CD14-positive monocyte (primary cell): ENCODE data around the gene DNPEP. TPM values are rescaled to one million over a fixed set of nuclear protein-coding genes. Genes with fewer than 3 reads are reported as not detected.

Source experiments
- DNase-seq, 3 donors: peaks; one replicate each; pipeline ENCODE4 v3.0.0-alpha.2; 2011 to 2022
- H2AFZ ChIP-seq: 2 replicates; pipeline ENCODE4 v1.6.0; 2012; ENCODE audit warnings: mild to moderate bottlenecking, low read depth, low read length, inconsistent platforms; ENCODE audit not compliant: insufficient read depth, poor library complexity, severe bottlenecking
- H3K27ac ChIP-seq, 2 donors: 1 replicate in 1 of 2; 2 replicates in 1 of 2; pipeline ENCODE4 v1.5.1; 2012 to 2013; ENCODE audit warnings: low read length in 2 of 2, control low read depth in 1 of 2, inconsistent platforms in 1 of 2, low read depth in 1 of 2, mild to moderate bottlenecking in 1 of 2
- H3K27me3 ChIP-seq, 2 donors: one replicate each; pipeline versions ENCODE4 v1.6.0 to v1.6.1; 2011 to 2013; ENCODE audit warnings: low read length in 2 of 2; ENCODE audit not compliant: control insufficient read depth in 2 of 2, insufficient read depth in 2 of 2
- H3K36me3 ChIP-seq, 2 donors: replicated peaks in 1 of 2; 1 replicate in 1 of 2; 2 replicates in 1 of 2; pipeline versions ENCODE4 v1.5.1 to v1.6.1; 2012 to 2013; ENCODE audit warnings: low read length in 2 of 2, control low read depth in 1 of 2, inconsistent platforms in 1 of 2, mild to moderate bottlenecking in 1 of 2; ENCODE audit not compliant: insufficient read depth in 2 of 2, control insufficient read depth in 1 of 2
- H3K4me1 ChIP-seq, 2 donors: 1 replicate in 1 of 2; 2 replicates in 1 of 2; pipeline versions ENCODE4 v1.5.1 to v1.6.1; 2012 to 2013; ENCODE audit warnings: low read length in 2 of 2, control low read depth in 1 of 2, inconsistent platforms in 1 of 2, mild to moderate bottlenecking in 1 of 2, moderate library complexity in 1 of 2; ENCODE audit not compliant: insufficient read depth in 2 of 2, control insufficient read depth in 1 of 2
- H3K4me2 ChIP-seq: replicated peaks from 2 replicates; pipeline ENCODE3; 2012; ENCODE audit warnings: low read length, moderate library complexity, mild to moderate bottlenecking; ENCODE audit not compliant: poor library complexity, severe bottlenecking; ENCODE audit errors: extremely low read depth
- H3K4me3 ChIP-seq, 3 experiments: fragments of 200-600 bp in 1 of 3; sonication (generic) in 1 of 3; replicated peaks in 1 of 3; 1 replicate in 2 of 3; 2 replicates in 1 of 3; pipeline ENCODE4 v1.5.1; 2011 to 2013; ENCODE audit warnings: low read length in 3 of 3, mild to moderate bottlenecking in 3 of 3, control low read depth in 2 of 3, low read depth in 2 of 3, inconsistent platforms in 1 of 3, moderate library complexity in 1 of 3
- H3K79me2 ChIP-seq: 2 replicates; pipeline ENCODE4 v1.6.0; 2012; ENCODE audit warnings: mild to moderate bottlenecking, control low read depth, inconsistent platforms, low read length, moderate library complexity; ENCODE audit not compliant: insufficient read depth
- H3K9ac ChIP-seq: 2 replicates; pipeline ENCODE4 v1.6.0; 2017; ENCODE audit warnings: low read length, mild to moderate bottlenecking; ENCODE audit not compliant: insufficient read depth, poor library complexity, severe bottlenecking
- H3K9me3 ChIP-seq, 2 donors: replicated peaks in 1 of 2; 1 replicate in 1 of 2; 2 replicates in 1 of 2; pipeline versions ENCODE4 v1.5.1 to v1.6.1; 2012 to 2013; ENCODE audit warnings: low read length in 2 of 2, control low read depth in 1 of 2; ENCODE audit not compliant: control insufficient read depth in 1 of 2, insufficient read depth in 1 of 2
- H4K20me1 ChIP-seq: 2 replicates; pipeline ENCODE4 v1.6.0; 2012; ENCODE audit warnings: mild to moderate bottlenecking, low read length, control low read depth, moderate library complexity; ENCODE audit not compliant: insufficient read depth
- H3K27ac Mint-ChIP-seq, 7 donors: one replicate each; pipeline ENCODE4 v1.8.0; 2020; ENCODE audit warnings: mild to moderate bottlenecking in 7 of 7, mixed read lengths in 7 of 7, moderate library complexity in 6 of 7, inconsistent platforms in 2 of 7
- H3K27me3 Mint-ChIP-seq, 3 donors: one replicate each; pipeline ENCODE4 v1.8.0; 2021 to 2022; ENCODE audit warnings: low read depth in 3 of 3, mild to moderate bottlenecking in 3 of 3, mixed read lengths in 3 of 3, moderate library complexity in 3 of 3, inconsistent platforms in 1 of 3
- H3K36me3 Mint-ChIP-seq, 2 donors: one replicate each; pipeline ENCODE4 v1.8.0; 2020; ENCODE audit warnings: mixed read lengths in 2 of 2, inconsistent platforms in 1 of 2, mild to moderate bottlenecking in 1 of 2
- H3K4me1 Mint-ChIP-seq: one replicate; pipeline ENCODE4 v1.8.0; 2020; ENCODE audit warnings: mild to moderate bottlenecking, mixed read lengths
- H3K4me3 Mint-ChIP-seq, 2 donors: one replicate each; pipeline ENCODE4 v1.8.0; 2020; ENCODE audit warnings: mild to moderate bottlenecking in 2 of 2, mixed read lengths in 2 of 2, moderate library complexity in 1 of 2
- H3K9me3 Mint-ChIP-seq, 7 donors: one replicate each; pipeline ENCODE4 v1.8.0; 2020 to 2022; ENCODE audit warnings: mixed read lengths in 7 of 7, mild to moderate bottlenecking in 6 of 7, moderate library complexity in 6 of 7, inconsistent platforms in 2 of 7
- CTCF ChIP-seq: fragments of 200-600 bp; IDR thresholded peaks from one replicate; pipeline ENCODE4 v1.8.0; 2022; ENCODE audit warnings: antibody characterized with exemption, mild to moderate bottlenecking
- WGBS: methylation state at CpG from one replicate; pipeline ENCODE4 v1.1.5; 2013; ENCODE audit warnings: missing lambda C conversion rate; ENCODE audit not compliant: insufficient coverage; 5-methylcytosine and 5-hydroxymethylcytosine counted together
- intact Hi-C, 2 donors: fragments of 100-400 bp; cut with micrococcal nuclease; formaldehyde crosslinking; loops; one replicate each; pipeline versions ENCODE4 v1.15.0 to v1.15.1; 2023
- polyA plus RNA-seq, 3 donors: library from polyadenylated mRNA; depleted of rRNA in 1 of 3; unstranded in 2 of 3; stranded (reverse) in 1 of 3; fragments of 300-500 nt in 2 of 3; fragments of >200 nt in 1 of 3; fragmentation: Illumina TruSeq in 2 of 3; gene quantifications; 1 replicate in 2 of 3; 2 replicates in 1 of 3; pipeline ENCODE4 v1.2.3, GENCODE V29; 2012 to 2021

The DNPEP gene
- polyA plus RNA-seq, 3 donors: 51.6 to 83.1 (median 60.6) TPM

GRCh38 chr2:219398721-219399363 lies 11.1 kb upstream of the DNPEP start:
- no peak overlapping the region for H3K4me3 Mint-ChIP-seq
- Histone ChIP-seq H3K4me1 (peaks cover 30 to 32% of the 10 kb centered on the region in 2 donors), H3K27ac (no peak overlapping the region), H3K79me2 (no peaks in the 10 kb centered on the region), H3K36me3 (no peaks in the 10 kb centered on the region), H2AFZ (no peak overlapping the region), H3K27me3 (no peaks in the 10 kb centered on the region), H3K9me3 (no peaks in the 10 kb centered on the region), H3K4me2 (no peak overlapping the region), H3K9ac (no peak overlapping the region), H3K4me3 (no peak overlapping the region), H4K20me1 (no peaks in the 10 kb centered on the region)
- H3K27ac Mint-ChIP-seq: no peak overlapping the region
- intact Hi-C loops: no loop called here
- WGBS: 88% methylated on average over 3 of the region's 5 CpGs
- no peak for TF ChIP-seq CTCF
- no peak for DNase-seq
- peaks cover 26% of the 10 kb centered on the region for H3K4me1 Mint-ChIP-seq
- no peaks in the 10 kb centered on the region for H3K36me3 Mint-ChIP-seq
- peaks cover 4 to 9% (median 9%) of the 10 kb centered on the region in 3 donors for H3K27me3 Mint-ChIP-seq
- no peaks in the 10 kb centered on the region for H3K9me3 Mint-ChIP-seq

GRCh38 chr2:219396863-219397457 lies 9.2 kb upstream of the DNPEP start:
- DNase-seq: no peak
- H3K9me3 Mint-ChIP-seq: peaks cover 0 to 8% (median 2%) of the 10 kb centered on the region in 7 donors
- Histone ChIP-seq H3K4me1 (peaks cover 21% of the 10 kb centered on the region in 2 donors), H3K27ac (peak overlapping the region in 1 of 2 donors; percentile 41), H3K79me2 (no peaks in the 10 kb centered on the region), H3K9me3 (no peaks in the 10 kb centered on the region), H3K4me2 (no peak overlapping the region), H3K36me3 (no peaks in the 10 kb centered on the region), H4K20me1 (no peaks in the 10 kb centered on the region), H3K4me3 (no peak overlapping the region), H2AFZ (no peak overlapping the region), H3K9ac (no peak overlapping the region), H3K27me3 (no peaks in the 10 kb centered on the region)
- no peaks in the 10 kb centered on the region for H3K36me3 Mint-ChIP-seq
- H3K4me1 Mint-ChIP-seq: peaks cover 17% of the 10 kb centered on the region
- H3K27me3 Mint-ChIP-seq: peaks cover 8 to 11% (median 10%) of the 10 kb centered on the region in 3 donors
- H3K27ac Mint-ChIP-seq: peak overlapping the region in 5 of 7 donors; percentile 70 to 88 (median 80)
- intact Hi-C loops: no loop called here
- no peak for TF ChIP-seq CTCF
- peak overlapping the region in 1 of 2 donors; percentile 62 for H3K4me3 Mint-ChIP-seq
- WGBS: no CpG with 5 or more reads among the region's 6 CpGs
